NCI-H446 treated with DMSO at 0.1 percent for 48 hours (cell line): Measurements from ENCODE around the gene PRR5.

ENCODE experiments used
- DNase-seq: peaks from one replicate; lab custom pipeline; 2025; lab: John Stamatoyannopoulos, UW

PRR5 gene

GRCh38 chr22:44718418-44718817 lies 16.4 kb downstream of the PRR5 start:
- no peak for DNase-seq

- no peak for DNase-seq
Observed at GRCh38 chr22:44719586-44720368, 17.8 kb downstream of the PRR5 start.

DNA sequence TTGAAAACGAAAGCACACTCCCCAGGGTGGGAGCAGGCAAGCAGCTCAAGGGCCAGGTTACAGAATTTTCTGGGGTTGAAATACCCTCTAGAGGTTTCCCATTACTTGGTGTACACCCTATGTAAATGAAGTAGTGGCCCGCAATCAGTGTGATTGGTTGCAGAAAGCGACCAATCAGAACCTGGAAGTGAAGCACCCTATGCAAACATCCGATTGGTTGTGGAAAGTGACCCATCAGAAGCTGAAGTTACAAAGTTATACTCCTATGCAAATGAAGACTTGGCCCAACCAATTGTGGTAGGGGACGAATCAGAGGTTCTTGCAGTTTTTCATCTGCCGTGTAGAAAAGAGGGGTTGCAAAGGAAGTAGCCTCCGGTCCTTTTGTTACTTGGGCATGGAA lies 19.2 kb downstream of the PRR5 start:
- no peak for DNase-seq

DNA sequence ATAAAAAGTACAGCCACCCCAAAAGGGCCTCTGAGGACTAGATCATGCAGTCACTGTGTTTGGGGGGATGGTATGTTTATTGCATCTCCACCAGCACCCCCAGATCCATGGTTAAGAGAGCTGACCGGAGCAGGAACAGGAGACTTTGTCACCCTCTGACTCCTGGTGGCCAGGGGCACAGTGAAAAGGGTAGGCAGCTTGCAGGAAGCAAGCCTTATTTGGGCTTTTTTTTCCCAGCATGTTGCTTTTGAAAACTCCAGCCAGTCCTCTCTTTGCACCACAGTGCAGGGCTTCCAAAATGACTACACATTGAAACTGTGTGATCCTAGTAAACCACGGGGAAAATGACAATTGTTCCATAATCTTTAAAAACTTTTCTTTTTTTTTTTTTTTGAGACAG lies 20.6 kb downstream of the PRR5 start:
- DNase-seq: no peak

- no peak for DNase-seq
Observed at GRCh38 chr22:44723801-44724200, 21.8 kb downstream of the PRR5 start.

DNA sequence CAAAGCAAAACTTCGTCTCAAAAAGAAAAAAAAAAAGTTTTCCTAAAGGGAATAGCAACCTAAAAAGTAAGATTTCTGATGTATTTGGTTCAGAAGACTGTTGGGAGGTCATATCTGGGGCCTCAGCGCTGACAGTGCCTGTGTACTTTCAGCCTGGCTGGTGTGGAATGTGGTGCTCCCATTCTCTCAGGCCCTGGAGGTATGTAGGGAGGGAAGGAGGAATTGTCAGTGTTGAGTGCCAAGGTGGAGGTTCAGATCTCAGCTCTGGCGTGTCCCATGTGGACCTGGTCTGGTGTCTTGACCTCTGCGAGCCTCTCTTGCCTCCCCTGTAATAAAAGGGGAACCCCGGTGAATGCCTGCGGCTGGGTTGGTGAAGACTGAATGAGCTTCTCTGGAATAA lies 22.4 kb downstream of the PRR5 start:
- DNase-seq: no peak

DNA sequence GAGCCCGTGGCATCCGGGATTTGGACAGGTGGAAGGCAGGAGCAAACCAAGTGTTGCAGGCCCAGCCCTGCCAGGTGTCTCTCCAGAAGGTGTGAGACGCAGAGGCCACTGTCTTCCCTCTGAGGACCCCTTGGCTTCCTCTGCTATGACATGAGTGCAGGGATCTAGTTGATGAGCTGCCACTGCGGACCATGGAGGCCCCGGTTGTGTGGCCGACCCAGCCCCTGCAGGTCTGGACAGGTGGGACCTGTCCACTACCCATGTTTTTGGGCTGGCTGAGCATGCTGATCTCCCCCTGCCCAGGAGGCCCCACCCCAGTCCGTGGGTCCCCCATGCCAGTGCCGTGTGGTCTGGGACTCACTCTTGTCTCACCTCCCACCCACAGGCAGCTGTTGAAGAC lies 22.9 kb downstream of the PRR5 start:
- DNase-seq: no peak

DNA sequence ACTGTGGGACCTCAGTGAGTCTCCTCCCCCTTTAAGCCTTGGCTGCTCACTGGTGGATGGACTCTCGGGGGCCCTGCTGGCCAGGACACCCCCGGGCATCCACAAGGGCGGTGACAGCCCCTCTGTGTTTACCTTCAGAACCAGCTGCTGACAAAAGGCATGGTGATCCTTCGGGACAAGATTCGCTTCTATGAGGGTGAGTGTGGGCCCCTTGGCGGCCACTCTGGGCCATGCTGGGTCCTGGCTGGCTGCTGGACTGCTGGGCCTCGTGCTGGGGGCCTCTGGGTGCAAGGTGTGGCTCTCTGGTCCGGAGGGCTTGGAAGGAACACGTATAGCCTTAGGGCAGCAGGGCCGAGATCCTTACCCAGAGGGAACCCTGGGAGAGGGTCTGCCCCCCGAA lies 24.4 kb downstream of the PRR5 start:
- DNase-seq: no peak

DNA sequence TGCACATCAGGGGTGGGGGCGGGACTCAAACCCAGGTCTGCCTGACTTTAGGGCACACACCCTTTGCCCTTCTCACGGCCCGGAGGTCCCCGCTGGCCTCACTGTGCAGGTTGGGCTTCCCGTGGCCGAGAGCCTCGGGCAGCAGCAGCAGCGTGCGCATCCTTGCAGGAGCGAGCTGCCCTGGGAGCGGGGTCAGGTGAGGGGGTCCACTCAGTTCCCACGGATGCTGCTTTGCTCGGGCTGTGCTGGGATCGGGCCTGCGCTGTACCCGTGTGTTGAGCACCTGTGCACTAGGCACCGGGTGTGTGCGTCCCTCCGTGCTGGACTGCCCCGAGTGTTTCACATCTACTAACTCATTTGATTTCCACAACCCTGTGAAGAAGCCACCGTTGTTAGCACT lies 25.1 kb downstream of the PRR5 start:
- no peak for DNase-seq

DNA sequence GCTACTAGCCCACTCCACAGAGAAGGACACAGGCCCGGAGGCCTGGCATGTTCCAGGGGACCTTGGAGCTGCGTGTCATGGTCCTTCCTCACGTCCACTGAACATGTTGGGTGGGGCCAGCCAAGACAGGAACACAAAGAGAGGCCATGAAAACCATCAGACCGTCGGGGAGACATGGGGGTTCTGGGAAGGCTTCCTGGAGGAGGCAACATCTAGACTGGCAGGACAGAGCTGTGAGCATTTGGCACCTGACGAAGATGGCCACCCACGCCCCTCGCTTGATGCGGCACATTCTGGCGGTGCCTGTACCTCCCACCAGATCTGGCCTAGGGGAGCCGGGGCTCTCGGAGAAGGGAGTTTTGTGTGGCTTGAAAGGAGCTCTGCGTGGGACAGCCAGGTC lies 25.7 kb downstream of the PRR5 start:
- no peak for DNase-seq

- no peak for DNase-seq
Observed at GRCh38 chr22:44728761-44729324, 26.8 kb downstream of the PRR5 start.

- DNase-seq: no peak
Observed at GRCh38 chr22:44729391-44730021, 27.5 kb downstream of the PRR5 start.

GRCh38 chr22:44730022-44730393 lies 28.0 kb downstream of the PRR5 start:
- no peak for DNase-seq

GRCh38 chr22:44730490-44731356 lies 28.7 kb downstream of the PRR5 start:
- DNase-seq: no peak

GRCh38 chr22:44731357-44731970 lies 29.5 kb downstream of the PRR5 start:
- DNase-seq: no peak

GRCh38 chr22:44732017-44732561 lies 30.1 kb downstream of the PRR5 start:
- DNase-seq: no peak

- no peak for DNase-seq
Observed at GRCh38 chr22:44732661-44733060, 30.7 kb downstream of the PRR5 start.

- no peak for DNase-seq
Observed at GRCh38 chr22:44733426-44734106, 31.6 kb downstream of the PRR5 start.

- no peak for DNase-seq
Observed at GRCh38 chr22:44734278-44734677, 32.3 kb downstream of the PRR5 start.

- DNase-seq: no peak
Observed at GRCh38 chr22:44734801-44735517, 33.0 kb downstream of the PRR5 start.
